Thyroid gland (tissue), 4 donors: Measurements from ENCODE around the gene NCOA5. TPM values are rescaled to one million over a fixed set of nuclear protein-coding genes. Genes with fewer than 3 reads are reported as not detected.

Source experiments
- DNase-seq, 2 donors: peaks; one replicate each; pipeline ENCODE4 v3.0.0-alpha.2; 2019
- H3K27ac ChIP-seq, 3 donors: fragments of 200-600 bp; sonication (generic); 1 replicate in 2 of 3; 2 replicates in 1 of 3; pipeline ENCODE4 v1.5.1; 2016 to 2019; ENCODE audit warnings: mild to moderate bottlenecking in 1 of 3, moderate library complexity in 1 of 3
- H3K27me3 ChIP-seq: fragments of 200-600 bp; sonication (generic); one replicate; pipeline ENCODE4 v1.5.1; 2019
- H3K36me3 ChIP-seq, 2 donors: fragments of 200-600 bp; sonication (generic); one replicate each; pipeline ENCODE4 v1.5.1; 2016 to 2019
- H3K4me1 ChIP-seq, 2 donors: fragments of 200-600 bp; sonication (generic); one replicate each; pipeline ENCODE4 v1.5.1; 2017 to 2019
- H3K4me3 ChIP-seq, 3 donors: fragments of 200-600 bp; sonication (generic); replicated peaks in 1 of 3; 1 replicate in 2 of 3; 2 replicates in 1 of 3; pipeline ENCODE4 v1.5.1; 2016; ENCODE audit warnings: mild to moderate bottlenecking in 1 of 3
- H3K9me3 ChIP-seq: fragments of 200-600 bp; sonication (generic); one replicate; pipeline ENCODE4 v1.5.1; 2017
- CTCF ChIP-seq, 6 experiments: fragments of 200-600 bp in 3 of 6; fragments of 450-650 bp in 3 of 6; sonication (generic) in 3 of 6; IDR thresholded peaks; one replicate each; pipeline ENCODE4 v1.5.1; 2016 to 2019; ENCODE audit warnings: antibody characterized with exemption in 6 of 6, mild to moderate bottlenecking in 2 of 6, inconsistent platforms in 1 of 6, moderate library complexity in 1 of 6
- POLR2A ChIP-seq, 2 donors: fragments of 450-650 bp; IDR thresholded peaks; one replicate each; pipeline ENCODE4 v1.6.1; 2017; ENCODE audit warnings: antibody characterized with exemption in 2 of 2, mild to moderate bottlenecking in 2 of 2, moderate library complexity in 1 of 2
- WGBS, 2 donors: methylation state at CpG; one replicate each; pipeline ENCODE4 v1.1.5; 2017; 5-methylcytosine and 5-hydroxymethylcytosine counted together
- intact Hi-C: fragments of 100-400 bp; cut with DNase I; formaldehyde crosslinking; loops from one replicate; pipeline ENCODE4 v1.15.1; 2023
- total RNA-seq, 4 donors: library from RNA; depleted of rRNA; stranded (reverse); fragments of >200 nt; gene quantifications; one replicate each; pipeline ENCODE4 v1.2.3, GENCODE V29; 2016

Gene NCOA5
- total RNA-seq, 4 donors from 2014 or later: 31.4 to 46.1 (median 37.4) TPM

GRCh38 chr20:46108976-46109375 is 19.2 kb upstream of the NCOA5 start:
- H3K27ac ChIP-seq: no peak overlapping the region
- DNase-seq: no peak
- H3K4me1 ChIP-seq: no peaks in the 10 kb centered on the region
- H3K36me3 ChIP-seq: no peaks in the 10 kb centered on the region
- 92 to 93% methylated on average over 14 of the region's 14 CpGs for WGBS, 2 donors
- intact Hi-C loops: no loop called here
- H3K9me3 ChIP-seq: no peaks in the 10 kb centered on the region
- no peak overlapping the region for H3K4me3 ChIP-seq
- H3K27me3 ChIP-seq: no peaks in the 10 kb centered on the region
- no peak for TF ChIP-seq POLR2A (IDR thresholded peaks at IDR 0.05)

GRCh38 chr20:46108435-46108841 is 18.7 kb upstream of the NCOA5 start:
- no peak overlapping the region for H3K4me3 ChIP-seq
- no peak for DNase-seq
- no peak overlapping the region for H3K27ac ChIP-seq
- TF ChIP-seq CTCF (IDR thresholded peaks at IDR 0.05) (no peak), POLR2A (IDR thresholded peaks at IDR 0.05) (no peak)
- H3K27me3 ChIP-seq: no peaks in the 10 kb centered on the region
- intact Hi-C loops: no loop called here
- H3K4me1 ChIP-seq: no peaks in the 10 kb centered on the region
- H3K9me3 ChIP-seq: no peaks in the 10 kb centered on the region
- 86 to 88% methylated on average over 5 of the region's 5 CpGs for WGBS, 2 donors
- H3K36me3 ChIP-seq: no peaks in the 10 kb centered on the region

GRCh38 chr20:46107061-46107460 is 17.3 kb upstream of the NCOA5 start:
- Histone ChIP-seq H3K36me3 (no peaks in the 10 kb centered on the region), H3K27me3 (no peaks in the 10 kb centered on the region), H3K4me3 (no peak overlapping the region), H3K9me3 (no peaks in the 10 kb centered on the region), H3K4me1 (no peaks in the 10 kb centered on the region), H3K27ac (no peak overlapping the region)
- no peak for DNase-seq
- 71 to 78% methylated on average over 6 of the region's 6 CpGs for WGBS, 2 donors
- intact Hi-C loops: no loop called here
- TF ChIP-seq CTCF (IDR thresholded peaks at IDR 0.05) (no peak), POLR2A (IDR thresholded peaks at IDR 0.05) (no peak)

GRCh38 chr20:46104262-46104661 is 14.5 kb upstream of the NCOA5 start:
- H3K4me3 ChIP-seq: no peak overlapping the region
- DNase-seq: no peak
- whole genome bisulfite sequencing, 2 donors: 82 to 88% methylated on average over 3 of the region's 3 CpGs
- H3K27me3 ChIP-seq: no peaks in the 10 kb centered on the region
- intact Hi-C loops: no loop called here
- no peaks in the 10 kb centered on the region for H3K36me3 ChIP-seq
- no peaks in the 10 kb centered on the region for H3K9me3 ChIP-seq
- TF ChIP-seq CTCF (IDR thresholded peaks at IDR 0.05) (no peak), POLR2A (IDR thresholded peaks at IDR 0.05) (no peak)
- H3K27ac ChIP-seq: no peak overlapping the region
- H3K4me1 ChIP-seq: peaks cover 0 to 7% of the 10 kb centered on the region in 2 donors

GRCh38 chr20:46102940-46103339 is 13.2 kb upstream of the NCOA5 start:
- DNase-seq: no peak
- TF ChIP-seq CTCF (IDR thresholded peaks at IDR 0.05) (no peak), POLR2A (IDR thresholded peaks at IDR 0.05) (no peak)
- Histone ChIP-seq H3K4me1 (peaks cover 0 to 7% of the 10 kb centered on the region in 2 donors), H3K36me3 (no peaks in the 10 kb centered on the region), H3K27me3 (no peaks in the 10 kb centered on the region), H3K9me3 (no peaks in the 10 kb centered on the region), H3K4me3 (no peak overlapping the region), H3K27ac (no peak overlapping the region)
- intact Hi-C loops: no loop called here
- WGBS, 2 donors: 86 to 90% methylated on average over 3 of the region's 3 CpGs

GRCh38 chr20:46101957-46102356 is 12.2 kb upstream of the NCOA5 start:
- TF ChIP-seq POLR2A (IDR thresholded peaks at IDR 0.05): no peak
- no peak for TF ChIP-seq CTCF (IDR thresholded peaks at IDR 0.05)
- no peaks in the 10 kb centered on the region for H3K36me3 ChIP-seq
- H3K27ac ChIP-seq: no peak overlapping the region
- H3K4me3 ChIP-seq: no peak overlapping the region
- 85 to 87% methylated on average over 3 of the region's 3 CpGs for WGBS, 2 donors
- intact Hi-C loops: no loop called here
- no peak for DNase-seq
- H3K4me1 ChIP-seq: peaks cover 0 to 7% of the 10 kb centered on the region in 2 donors
- H3K9me3 ChIP-seq: no peaks in the 10 kb centered on the region
- no peaks in the 10 kb centered on the region for H3K27me3 ChIP-seq
